Stomach smooth muscle (tissue), 2 donors: ENCODE results near the gene TMEM120B.
A peak's percentile ranks its signal among the peaks of the same experiment; 100 is the strongest.

Experiments
- H3K27ac ChIP-seq: one replicate; pipeline ENCODE4 v1.7.0; 2013; ENCODE audit warnings: mild to moderate bottlenecking, low read length, inconsistent platforms
- H3K27me3 ChIP-seq, 2 donors: one replicate each; pipeline ENCODE4 v1.7.0; 2013; ENCODE audit warnings: low read length in 2 of 2; ENCODE audit not compliant: insufficient read depth in 2 of 2, control insufficient read depth in 1 of 2
- H3K36me3 ChIP-seq, 2 donors: one replicate each; pipeline ENCODE4 v1.7.0; 2013; ENCODE audit warnings: low read length in 2 of 2; ENCODE audit not compliant: control insufficient read depth in 2 of 2, insufficient read depth in 2 of 2
- H3K4me1 ChIP-seq: one replicate; pipeline ENCODE4 v1.7.0; 2013; ENCODE audit warnings: low read length; ENCODE audit not compliant: control insufficient read depth, insufficient read depth
- H3K4me3 ChIP-seq, 2 donors: one replicate each; pipeline ENCODE4 v1.7.0; 2013; ENCODE audit warnings: low read length in 2 of 2
- H3K9ac ChIP-seq, 2 donors: one replicate each; pipeline ENCODE4 v1.7.0; 2013; ENCODE audit warnings: low read length in 2 of 2, mild to moderate bottlenecking in 1 of 2
- H3K9me3 ChIP-seq, 2 donors: one replicate each; pipeline ENCODE4 v1.7.0; 2013; ENCODE audit warnings: low read length in 2 of 2; ENCODE audit not compliant: control insufficient read depth in 2 of 2
- donor health status: healthy.
- donor health status: Pancreatic carcinoma.

Gene TMEM120B

GRCh38 chr12:121806009-121806545, 93.5 kb downstream of the TMEM120B start:
- Histone ChIP-seq H3K27ac (peak overlapping the region; percentile 37), H3K9ac (peak overlapping the region; percentile 62 to 64), H3K4me1 (peaks cover 40% of the 10 kb centered on the region), H3K36me3 (peaks cover 8 to 29% of the 10 kb centered on the region in 2 donors), H3K9me3 (no peaks in the 10 kb centered on the region), H3K4me3 (peak overlapping the region; percentile 70 to 79), H3K27me3 (no peaks in the 10 kb centered on the region)

DNA sequence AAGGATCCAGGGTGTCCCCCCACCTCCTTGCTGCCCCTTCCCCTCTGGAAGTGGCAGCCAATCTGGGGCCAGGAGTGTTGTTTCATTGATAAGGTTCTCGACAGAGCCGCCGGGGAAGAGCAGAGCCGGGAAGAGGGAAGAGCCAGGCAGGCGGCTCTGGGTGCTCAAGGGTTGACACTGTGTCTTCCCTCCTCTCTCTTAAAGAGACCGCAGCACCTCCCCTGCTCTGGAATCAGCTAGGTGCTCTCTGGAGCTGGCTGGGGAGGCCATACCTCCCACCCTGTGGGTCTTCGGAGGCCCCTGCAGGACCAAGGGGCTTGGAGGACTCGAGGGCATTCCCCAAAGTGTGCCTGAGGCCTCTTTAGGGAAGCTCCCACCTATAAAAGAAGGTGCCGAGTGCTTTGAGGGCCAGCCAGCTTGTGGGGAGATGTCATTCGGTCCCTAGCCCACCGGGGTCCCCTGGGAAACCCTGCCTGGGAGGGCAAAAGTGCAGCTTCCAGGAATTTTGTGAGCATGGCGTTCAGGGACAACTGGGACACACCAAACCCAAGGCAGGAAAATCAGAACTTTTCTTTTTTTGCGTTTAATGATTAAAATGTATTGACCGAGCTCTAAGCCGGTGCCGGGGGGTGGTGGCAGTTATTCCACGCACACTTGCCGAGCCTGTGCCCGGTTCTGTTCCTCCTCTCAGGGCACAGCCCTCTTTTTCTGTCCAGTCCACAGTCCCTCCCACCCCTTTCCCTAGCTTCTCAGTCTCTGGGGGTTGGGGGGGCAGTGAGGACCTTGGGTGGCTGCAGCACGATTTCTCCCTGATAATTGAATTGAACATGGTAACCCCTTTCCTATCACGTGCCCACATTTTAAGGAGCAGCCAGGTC, 94.2 kb downstream of the TMEM120B start:
- H3K9ac ChIP-seq = peak overlapping the region; percentile 62 to 64
- peak overlapping the region; percentile 70 to 79 for H3K4me3 ChIP-seq
- no peaks in the 10 kb centered on the region for H3K27me3 ChIP-seq
- H3K27ac ChIP-seq = peak overlapping the region; percentile 37
- peaks cover 8 to 30% of the 10 kb centered on the region in 2 donors for H3K36me3 ChIP-seq
- H3K4me1 ChIP-seq = peaks cover 42% of the 10 kb centered on the region
- H3K9me3 ChIP-seq = no peaks in the 10 kb centered on the region

DNA sequence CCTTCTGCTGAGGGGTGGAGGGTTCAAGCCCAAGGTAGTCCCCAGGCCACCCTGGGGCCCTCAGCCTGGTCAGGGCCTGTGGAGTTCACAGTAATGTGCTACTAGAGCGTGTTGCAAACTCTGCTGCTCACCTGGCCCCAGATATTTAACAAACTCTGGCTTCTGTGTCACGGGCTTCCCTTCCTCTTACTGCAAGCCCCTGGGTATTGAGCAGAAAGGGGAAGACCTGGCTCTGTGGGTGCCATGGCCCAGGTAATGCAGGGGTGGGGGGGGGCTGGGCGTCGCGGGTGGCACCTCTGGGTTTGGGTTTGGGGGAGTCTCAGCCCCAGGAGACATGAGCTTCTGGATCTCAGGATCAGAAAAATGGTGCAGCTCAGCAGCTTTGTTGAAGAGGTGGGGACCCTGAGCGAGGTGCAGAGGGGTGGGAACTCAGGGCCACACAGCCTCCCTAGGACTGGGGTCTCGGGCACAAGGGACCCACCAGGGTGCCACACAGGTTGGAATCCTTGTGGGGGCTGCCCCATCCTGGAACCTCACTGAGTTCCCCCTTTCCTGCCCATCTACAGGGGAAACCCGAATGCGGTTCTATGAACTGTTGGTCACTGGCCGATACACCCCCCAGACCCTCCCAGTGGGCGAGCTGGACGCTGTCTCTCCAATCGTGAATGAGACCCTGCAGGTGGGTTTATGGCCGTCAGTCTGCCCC, 95.2 kb downstream of the TMEM120B start:
- no peak overlapping the region for H3K27ac ChIP-seq
- H3K27me3 ChIP-seq = no peaks in the 10 kb centered on the region
- peaks cover 8 to 30% of the 10 kb centered on the region in 2 donors for H3K36me3 ChIP-seq
- peaks cover 52% of the 10 kb centered on the region for H3K4me1 ChIP-seq
- H3K4me3 ChIP-seq = no peak overlapping the region
- no peaks in the 10 kb centered on the region for H3K9me3 ChIP-seq
- H3K9ac ChIP-seq = no peak overlapping the region

- Histone ChIP-seq H3K4me3 (no peak overlapping the region), H3K36me3 (peaks cover 8 to 31% of the 10 kb centered on the region in 2 donors), H3K4me1 (peaks cover 58% of the 10 kb centered on the region), H3K27ac (no peak overlapping the region), H3K9me3 (no peaks in the 10 kb centered on the region), H3K9ac (no peak overlapping the region), H3K27me3 (no peaks in the 10 kb centered on the region)
These were observed 96.1 kb downstream of the TMEM120B start for GRCh38 chr12:121808623-121809022.

GRCh38 chr12:121809712-121810116, 97.2 kb downstream of the TMEM120B start:
- no peak overlapping the region for H3K9ac ChIP-seq
- H3K9me3 ChIP-seq = no peaks in the 10 kb centered on the region
- no peak overlapping the region for H3K27ac ChIP-seq
- H3K4me1 ChIP-seq = peaks cover 59% of the 10 kb centered on the region
- no peaks in the 10 kb centered on the region for H3K27me3 ChIP-seq
- H3K4me3 ChIP-seq = no peak overlapping the region
- H3K36me3 ChIP-seq = peaks cover 10 to 34% of the 10 kb centered on the region in 2 donors

- Histone ChIP-seq H3K9ac (no peak overlapping the region), H3K4me3 (peak overlapping the region in 1 of 2 donors; percentile 89), H3K4me1 (peaks cover 59% of the 10 kb centered on the region), H3K27me3 (no peaks in the 10 kb centered on the region), H3K9me3 (no peaks in the 10 kb centered on the region), H3K36me3 (peaks cover 11 to 34% of the 10 kb centered on the region in 2 donors), H3K27ac (peak overlapping the region; percentile 58)
These were observed 97.8 kb downstream of the TMEM120B start for GRCh38 chr12:121810234-121810817.

GRCh38 chr12:121810833-121811433, 98.4 kb downstream of the TMEM120B start:
- Histone ChIP-seq H3K9me3 (no peaks in the 10 kb centered on the region), H3K9ac (no peak overlapping the region), H3K36me3 (peaks cover 11 to 34% of the 10 kb centered on the region in 2 donors), H3K27ac (peak overlapping the region; percentile 58), H3K4me1 (peaks cover 55% of the 10 kb centered on the region), H3K27me3 (no peaks in the 10 kb centered on the region), H3K4me3 (peak overlapping the region in 1 of 2 donors; percentile 89)

GRCh38 chr12:121811434-121812319, 99.1 kb downstream of the TMEM120B start:
- Histone ChIP-seq H3K36me3 (peaks cover 16 to 39% of the 10 kb centered on the region in 2 donors), H3K9ac (peak overlapping the region; percentile 39 to 64)

GRCh38 chr12:121812320-121812871, 99.8 kb downstream of the TMEM120B start:
- Histone ChIP-seq H3K9ac (peak overlapping the region; percentile 39 to 64), H3K36me3 (peaks cover 22 to 46% of the 10 kb centered on the region in 2 donors), H3K4me1 (peaks cover 42% of the 10 kb centered on the region), H3K27me3 (no peaks in the 10 kb centered on the region), H3K9me3 (no peaks in the 10 kb centered on the region), H3K4me3 (peak overlapping the region; percentile 77 to 89), H3K27ac (peak overlapping the region; percentile 18)

More at GRCh38 chr12:121811434-121812319, 99.1 kb downstream of the TMEM120B start:
- Histone ChIP-seq H3K4me3 (peak overlapping the region; percentile 77 to 89), H3K9me3 (no peaks in the 10 kb centered on the region), H3K27ac (peak overlapping the region; percentile 58), H3K4me1 (peaks cover 48% of the 10 kb centered on the region), H3K27me3 (no peaks in the 10 kb centered on the region)
